PC-9 (cell line): ENCODE results near the gene CLPTM1L. TPM values are rescaled to one million over a fixed set of nuclear protein-coding genes. Genes with fewer than 3 reads are reported as not detected.

Experiments
- BruUV-seq: library from RNA; stranded (reverse); fragments of 400-500 nt; replicated peaks from 2 replicates; lab custom pipeline; 2021; lab: Mats Ljungman, UMichigan
- CTCF ChIA-PET: fragments of 300-600 bp; sonication (Branson Sonifier 250); formaldehyde crosslinking; loops from one replicate; lab custom pipeline; 2022; ENCODE audit warnings: antibody characterized with exemption; lab: Charles Lee
- POLR2A ChIA-PET: fragments of 300-600 bp; sonication (Branson Sonifier 250); formaldehyde crosslinking; loops from one replicate; lab custom pipeline; 2022; ENCODE audit warnings: antibody characterized with exemption; ENCODE audit not compliant: unreplicated experiment; lab: Charles Lee
- DNase-seq, 2 experiments: peaks; one replicate each; pipeline versions ENCODE4 v3.0.0 to v3.0.0-alpha.2; 2015 to 2022; ENCODE audit warnings: mixed read lengths in 1 of 2
- H2AFZ ChIP-seq: fragments of 200-600 bp; sonication (generic); 2 replicates; pipeline ENCODE4 v1.8.1; 2017; ENCODE audit warnings: antibody characterized with exemption
- H3F3A ChIP-seq: fragments of 200-600 bp; sonication (generic); 2 replicates; pipeline ENCODE4 v1.8.1; 2017; ENCODE audit warnings: antibody characterized with exemption, mild to moderate bottlenecking, low read depth; ENCODE audit not compliant: insufficient read depth
- H3K27ac ChIP-seq: fragments of 200-600 bp; sonication (generic); 2 replicates; pipeline ENCODE4 v1.6.1; 2016; ENCODE audit warnings: mixed run types
- H3K27me3 ChIP-seq: fragments of 200-600 bp; sonication (generic); 2 replicates; pipeline ENCODE4 v1.6.1; 2016; ENCODE audit warnings: low read depth, mixed run types; ENCODE audit not compliant: insufficient read depth
- H3K36me3 ChIP-seq: fragments of 200-600 bp; sonication (generic); 2 replicates; pipeline ENCODE4 v1.6.1; 2016; ENCODE audit warnings: low read depth, mixed run types
- H3K4me1 ChIP-seq: fragments of 200-600 bp; sonication (generic); replicated peaks from 2 replicates; pipeline ENCODE4 v1.6.1; 2016; ENCODE audit warnings: mixed run types; ENCODE audit not compliant: insufficient read depth
- H3K4me2 ChIP-seq: fragments of 200-600 bp; sonication (generic); 2 replicates; pipeline ENCODE4 v1.6.1; 2017; ENCODE audit warnings: mixed run types
- H3K4me3 ChIP-seq: fragments of 200-600 bp; sonication (generic); 2 replicates; pipeline ENCODE4 v1.6.1; 2016; ENCODE audit warnings: mixed run types
- H3K79me2 ChIP-seq: fragments of 200-600 bp; sonication (generic); 2 replicates; pipeline ENCODE4 v1.6.1; 2017; ENCODE audit warnings: low read depth, mixed run types
- H3K9me2 ChIP-seq: fragments of 200-600 bp; sonication (generic); 2 replicates; pipeline ENCODE4 v1.8.1; 2017; ENCODE audit warnings: mild to moderate bottlenecking; ENCODE audit not compliant: insufficient read depth
- H3K9me3 ChIP-seq: fragments of 200-600 bp; sonication (generic); 2 replicates; pipeline ENCODE4 v1.8.1; 2016; ENCODE audit warnings: low read depth; ENCODE audit not compliant: insufficient read depth
- H4K20me1 ChIP-seq: fragments of 200-600 bp; sonication (generic); 2 replicates; pipeline ENCODE4 v1.8.1; 2017; ENCODE audit not compliant: insufficient read depth
- CTCF ChIP-seq: fragments of 200-600 bp; sonication (generic); conservative IDR thresholded peaks from 2 replicates; pipeline ENCODE4 v1.6.1; 2017; ENCODE audit warnings: mixed run types, antibody characterized with exemption, mild to moderate bottlenecking, moderate library complexity
- EZH2 ChIP-seq: fragments of 200-600 bp; sonication (generic); IDR thresholded peaks from 2 replicates; pipeline ENCODE4 v1.8.0; 2017; ENCODE audit warnings: antibody characterized with exemption, low read depth
- intact Hi-C: fragments of 100-400 bp; cut with micrococcal nuclease; formaldehyde crosslinking; loops from one replicate; pipeline ENCODE4 v1.10.0; 2022; ENCODE audit not compliant: unreplicated experiment
- total RNA-seq: library from RNA; stranded (reverse); gene quantifications from 2 replicates; pipeline ENCODE4 v1.2.3, GENCODE V29; 2021

The CLPTM1L gene
- total RNA-seq, 1 experiment from 2014 or later: 260 TPM

- no peak for DNase-seq
- peaks cover 34% of the 10 kb centered on the region for H3K79me2 ChIP-seq
- H3K9me3 ChIP-seq: no peaks in the 10 kb centered on the region
- intact Hi-C loops: loop anchor here (5.0 to 10.0 kb wide), 2 partner anchors 143 to 180 kb away; partner anchors contain the start of gene SLC6A19
- H3K4me1 ChIP-seq: peaks cover 18% of the 10 kb centered on the region
- H3K27ac ChIP-seq: no peak overlapping the region
- no TSS peak for BruUV-seq
- peaks cover 10% of the 10 kb centered on the region for H4K20me1 ChIP-seq
- no peaks in the 10 kb centered on the region for H3K9me2 ChIP-seq
- CTCF ChIA-PET: no interaction called here
- POLR2A ChIA-PET: no interaction called here
- no peak overlapping the region for H3K4me3 ChIP-seq
- H2AFZ ChIP-seq: no peak overlapping the region
- peaks cover 6% of the 10 kb centered on the region for H3K36me3 ChIP-seq
- H3K27me3 ChIP-seq: peaks cover 20% of the 10 kb centered on the region
- no peak for TF ChIP-seq EZH2
- no peak for TF ChIP-seq CTCF
- no peaks in the 10 kb centered on the region for H3F3A ChIP-seq
- H3K4me2 ChIP-seq: no peak overlapping the region
Observed at GRCh38 chr5:1347571-1347970, 2.7 kb upstream of the CLPTM1L start.

GRCh38 chr5:1346627-1347440, 1.9 kb upstream of the CLPTM1L start:
- Histone ChIP-seq H3K36me3 (peaks cover 13% of the 10 kb centered on the region), H3K79me2 (peaks cover 40% of the 10 kb centered on the region), H3F3A (no peaks in the 10 kb centered on the region), H4K20me1 (peaks cover 10% of the 10 kb centered on the region), H3K9me2 (no peaks in the 10 kb centered on the region), H2AFZ (no peak overlapping the region), H3K9me3 (no peaks in the 10 kb centered on the region), H3K4me3 (no peak overlapping the region), H3K27me3 (peaks cover 12% of the 10 kb centered on the region), H3K4me1 (peaks cover 18% of the 10 kb centered on the region), H3K4me2 (no peak overlapping the region), H3K27ac (no peak overlapping the region)
- no peak for DNase-seq
- no peak for TF ChIP-seq CTCF
- TF ChIP-seq EZH2: no peak
- intact Hi-C loops: loop anchor here (5.0 to 10.0 kb wide), 2 partner anchors 142 to 180 kb away; partner anchors contain the start of gene SLC6A19
- CTCF ChIA-PET: no interaction called here
- no TSS peak for BruUV-seq
- POLR2A ChIA-PET: interaction anchor here (0.5 kb wide), 1 partner anchor 137 kb away, joined by 6 read pairs; no protein-coding TSS in a partner anchor

GRCh38 chr5:1345876-1346626, 1.2 kb upstream of the CLPTM1L start:
- no peaks in the 10 kb centered on the region for H3F3A ChIP-seq
- peaks cover 46% of the 10 kb centered on the region for H3K79me2 ChIP-seq
- TF ChIP-seq EZH2 (no peak), CTCF (no peak)
- H3K4me1 ChIP-seq: peaks cover 18% of the 10 kb centered on the region
- peak overlapping the region; percentile 90 for H3K4me3 ChIP-seq
- peaks cover 5% of the 10 kb centered on the region for H3K27me3 ChIP-seq
- ChIA-PET CTCF (no interaction called here), POLR2A (no interaction called here)
- no peaks in the 10 kb centered on the region for H3K9me2 ChIP-seq
- H3K27ac ChIP-seq: no peak overlapping the region
- H4K20me1 ChIP-seq: peaks cover 10% of the 10 kb centered on the region
- peaks cover 21% of the 10 kb centered on the region for H3K36me3 ChIP-seq
- H2AFZ ChIP-seq: no peak overlapping the region
- intact Hi-C loops: loop anchor here (2.0 to 10.0 kb wide), 3 partner anchors 141 to 255 kb away; partner anchors contain the start of gene SLC6A19
- H3K4me2 ChIP-seq: peak overlapping the region; percentile 94
- no peak for DNase-seq
- H3K9me3 ChIP-seq: no peaks in the 10 kb centered on the region
- no TSS peak for BruUV-seq
